Measurements from ENCODE around the gene SSC5D.
A peak's percentile ranks its signal among the peaks of the same experiment; 100 is the strongest.

DNA sequence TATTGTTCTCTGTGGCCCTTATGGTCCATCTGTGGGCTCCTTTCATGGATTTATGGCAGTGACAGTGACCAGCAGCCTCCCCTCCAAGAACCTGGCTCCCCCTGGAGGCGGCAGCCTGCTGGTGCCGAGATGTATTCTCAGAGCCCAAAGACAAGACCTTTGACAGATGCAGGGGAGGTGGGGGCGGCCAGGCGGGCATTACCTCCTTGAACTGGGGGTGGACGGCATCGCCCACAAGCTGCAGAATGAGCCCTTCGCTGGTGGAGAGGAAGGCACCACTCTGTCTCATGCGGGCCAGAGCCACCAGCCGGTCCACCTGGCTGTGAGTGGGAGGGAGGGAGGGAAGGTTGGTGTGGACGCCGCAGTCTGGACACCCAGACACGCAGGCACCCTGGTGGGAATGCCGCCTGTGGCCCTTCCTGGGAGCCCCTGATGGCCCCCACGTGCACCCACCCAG is 33.4 kb upstream of the SSC5D start:
- no peak for TF ChIP-seq TEAD4 (IDR thresholded peaks at IDR 0.05)
- TF ChIP-seq RAD21 (IDR thresholded peaks at IDR 0.05; ENCODE audit: low read depth) = peak; percentile 52
- no peak for TF ChIP-seq TAF1 (IDR thresholded peaks at IDR 0.05; ENCODE audit: low read depth)
- TF ChIP-seq MAX (IDR thresholded peaks at IDR 0.05) = no peak
- no peak for TF ChIP-seq CREB1 (IDR thresholded peaks at IDR 0.05; ENCODE audit: low read depth)
- TF ChIP-seq NFIC (IDR thresholded peaks at IDR 0.05) = no peak
- TF ChIP-seq TCF12 (IDR thresholded peaks at IDR 0.05; ENCODE audit: low read depth) = no peak
- TF ChIP-seq ZBTB7A (IDR thresholded peaks at IDR 0.05; ENCODE audit: low read depth) = no peak
- TF ChIP-seq EGR1 (IDR thresholded peaks at IDR 0.05) = no peak

Measured in Ishikawa (cell line).